DMS53 treated with DMSO at 0.1 percent for 48 hours (cell line): Measurements from ENCODE around the gene LRRFIP2.

Source experiments
- DNase-seq: peaks from one replicate; lab custom pipeline; 2025; ENCODE audit not compliant: unreplicated experiment; lab: John Stamatoyannopoulos, UW

Gene LRRFIP2

DNA sequence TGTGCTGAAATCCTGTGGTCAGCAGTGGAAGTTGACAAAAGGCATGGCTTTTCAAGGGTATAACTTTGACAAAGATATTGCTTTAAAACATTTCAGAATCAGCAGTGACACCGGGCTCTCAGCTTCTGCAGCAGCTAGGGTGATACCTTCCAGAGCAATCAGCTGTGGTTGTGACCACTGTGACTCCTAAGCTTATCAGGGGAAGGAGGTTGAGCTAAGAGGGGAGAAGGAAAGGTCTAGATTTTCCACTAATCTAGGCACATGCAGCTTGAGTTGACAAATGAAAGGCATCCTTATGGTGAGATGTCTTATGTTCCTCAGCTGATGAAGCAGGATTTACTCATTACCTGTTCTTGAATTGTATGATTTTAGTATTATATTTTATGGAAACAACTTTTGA is 16.3 kb upstream of the LRRFIP2 start:
- DNase-seq, result no peak

DNA sequence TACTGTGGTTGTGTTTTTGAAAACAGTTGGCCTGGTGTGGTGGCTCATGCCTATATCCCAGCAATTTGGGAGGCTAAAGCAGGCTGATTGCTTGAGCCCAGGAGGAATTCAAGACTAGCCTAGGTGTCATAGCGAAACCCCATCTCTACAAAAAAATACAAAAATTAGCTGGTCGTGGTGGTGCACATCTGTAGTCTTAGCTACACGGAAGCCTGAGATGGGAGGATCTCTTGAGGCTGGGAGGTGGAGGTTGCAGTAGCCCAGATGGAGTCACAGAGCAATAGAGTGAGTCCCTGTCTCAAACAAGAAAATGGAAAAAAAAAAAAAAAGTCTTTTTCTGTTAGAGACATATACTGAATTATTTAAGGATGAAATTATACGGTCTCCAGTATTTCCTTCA is 14.7 kb upstream of the LRRFIP2 start:
- no peak for DNase-seq

DNA sequence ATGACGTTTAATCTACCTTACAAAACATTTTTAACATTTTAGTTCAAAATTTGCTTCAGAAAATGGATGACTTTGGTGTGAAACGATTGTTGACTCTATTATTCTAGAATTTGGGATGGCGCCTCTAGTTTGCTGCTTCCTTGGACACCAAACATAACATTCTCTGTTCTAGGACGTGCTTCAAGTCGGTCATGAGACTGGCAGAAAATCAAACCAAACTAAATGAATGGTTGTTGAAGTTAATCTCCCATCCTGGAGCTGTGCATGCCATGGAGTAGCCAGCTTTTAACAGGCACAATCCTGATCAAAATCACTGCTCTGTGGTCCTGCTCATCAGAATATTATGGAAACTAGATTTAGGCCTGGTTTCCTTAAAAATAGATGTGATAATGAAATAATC is 9.6 kb upstream of the LRRFIP2 start:
- no peak for DNase-seq

DNA sequence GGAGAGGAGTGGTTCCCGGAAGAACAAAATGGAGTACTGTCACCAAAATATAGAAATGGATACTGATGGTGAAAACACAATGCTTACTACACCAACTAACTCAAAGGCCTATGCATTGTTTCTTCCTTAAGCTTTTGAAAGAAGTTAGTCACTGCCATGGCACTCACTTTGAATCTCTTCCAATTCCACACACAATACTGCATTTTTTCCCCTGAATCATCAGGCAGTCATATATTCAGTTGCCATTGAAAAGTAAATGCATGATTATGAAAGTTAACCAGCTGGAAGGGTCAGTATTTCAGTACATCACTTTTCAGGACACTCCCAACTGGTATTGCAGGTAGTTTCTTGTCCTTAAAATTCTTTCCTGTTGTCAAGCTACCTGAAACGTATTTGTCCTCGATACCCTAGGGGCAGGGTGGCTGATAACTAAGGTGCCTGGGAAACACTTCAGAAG is 9.0 kb upstream of the LRRFIP2 start:
- no peak for DNase-seq

DNA sequence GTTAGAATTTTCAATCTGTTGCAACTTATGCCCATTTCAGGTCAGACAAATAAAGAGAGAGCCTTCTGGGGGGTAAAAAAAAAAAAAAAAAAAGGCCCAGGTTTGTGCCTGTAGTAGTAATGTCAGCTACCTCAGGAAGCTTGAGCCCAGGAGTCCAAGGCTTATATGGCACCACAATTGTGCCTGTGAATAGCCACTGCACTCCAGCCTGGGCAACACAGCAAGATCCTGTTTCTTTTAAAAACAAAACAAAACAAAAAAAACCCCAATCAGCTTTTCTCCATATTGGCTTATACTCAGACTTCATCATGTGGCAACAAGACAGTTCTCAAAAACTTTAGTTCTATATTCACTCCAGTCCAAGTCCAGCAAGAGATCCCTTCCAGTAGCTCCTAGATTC is 8.4 kb upstream of the LRRFIP2 start:
- DNase-seq, result no peak

DNA sequence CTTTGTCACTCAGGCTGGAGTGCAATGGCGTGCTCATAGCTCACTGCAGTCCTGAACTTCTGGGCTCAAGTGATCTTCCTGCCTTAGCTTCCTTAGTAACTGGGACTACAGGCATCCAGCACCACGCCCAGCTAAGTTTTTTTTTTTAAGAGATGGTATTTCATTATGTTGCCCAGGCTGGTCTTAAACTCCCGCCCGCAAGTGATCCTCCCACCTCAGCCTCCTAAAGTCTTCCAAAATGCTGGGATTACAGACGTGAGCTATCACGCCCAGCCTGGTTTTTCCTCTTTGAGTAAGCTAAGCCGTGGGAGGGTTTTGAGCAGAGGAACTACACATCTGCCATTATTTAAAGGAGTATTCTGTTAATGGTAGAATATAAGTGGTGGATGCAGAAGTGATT is 7.4 kb upstream of the LRRFIP2 start:
- DNase-seq, result no peak

DNA sequence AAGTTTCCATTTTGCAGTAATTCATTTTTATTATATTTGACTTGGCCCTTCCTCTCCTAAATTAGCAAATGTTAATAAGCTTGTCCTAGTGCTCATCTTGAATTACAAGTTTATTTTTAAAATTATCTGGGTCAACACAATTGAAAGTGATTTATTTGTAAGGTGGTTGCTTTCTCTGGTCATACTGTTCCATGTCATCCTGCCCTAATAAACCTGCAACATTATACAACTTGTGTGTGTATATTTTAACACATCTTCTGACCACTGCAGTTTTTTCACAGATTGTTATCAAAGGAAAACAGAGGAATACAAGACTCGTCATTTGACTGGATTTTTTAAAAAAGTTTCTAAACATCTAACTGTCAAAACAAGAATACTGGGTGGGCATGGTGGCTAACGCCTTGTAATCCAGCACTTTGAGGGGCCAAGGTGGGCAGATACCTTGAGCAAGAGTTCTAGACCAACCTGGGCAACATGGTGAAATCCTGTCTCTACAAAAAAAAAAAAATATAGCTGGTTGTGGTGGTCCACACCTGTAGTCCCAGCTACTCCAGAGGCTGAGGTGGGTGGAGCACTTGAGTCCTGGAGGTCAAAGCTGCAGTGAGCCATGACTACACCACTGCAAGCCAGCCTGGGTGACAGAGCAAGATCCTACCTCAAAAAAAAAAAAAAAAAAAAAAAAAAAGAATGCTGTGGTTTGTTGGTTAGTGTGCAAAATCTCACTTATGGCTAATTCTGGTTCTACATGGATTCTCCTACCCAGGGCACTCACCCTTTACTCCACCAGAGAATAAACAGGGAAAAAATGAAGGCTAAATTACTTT is 5.0 kb upstream of the LRRFIP2 start:
- no peak for DNase-seq

DNA sequence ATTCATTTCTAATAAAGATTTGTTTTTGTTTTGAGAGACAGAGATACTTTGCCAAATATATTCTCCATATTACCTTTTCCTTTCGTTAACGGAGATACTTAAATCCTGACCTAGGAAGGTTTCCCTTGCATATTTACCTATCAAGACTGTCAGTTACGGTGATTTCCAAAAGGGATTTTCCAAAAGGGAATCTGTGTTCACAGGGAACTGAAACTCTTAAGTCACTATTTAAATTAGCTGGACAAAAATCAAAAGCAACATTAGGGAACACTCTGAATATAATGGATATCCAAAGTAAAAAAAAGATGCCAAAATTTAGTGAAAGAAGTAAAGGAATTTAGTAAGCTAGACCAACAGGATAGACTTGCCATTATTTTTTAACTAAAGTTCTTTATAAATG is 576 bp downstream of the LRRFIP2 start:
- no peak for DNase-seq

DNA sequence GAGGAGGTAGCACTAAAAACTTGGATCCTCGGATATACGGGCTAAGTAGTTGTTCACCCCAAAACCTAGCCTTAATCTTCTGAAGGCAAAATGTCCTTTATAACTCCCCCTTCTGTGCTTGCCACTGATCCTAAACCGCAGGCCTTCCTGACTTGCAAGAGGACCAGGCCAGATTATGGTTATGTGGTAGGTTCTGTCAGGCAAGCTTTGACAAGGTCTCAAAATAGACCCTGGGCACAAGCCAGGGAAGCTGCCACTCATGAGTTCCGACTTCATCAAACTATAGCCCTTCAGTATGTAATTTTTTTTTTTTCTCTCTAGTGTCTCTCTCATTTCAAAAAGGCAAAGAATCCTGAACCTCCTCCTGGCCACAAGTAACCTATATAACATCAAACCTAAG is 3.2 kb downstream of the LRRFIP2 start:
- DNase-seq, result no peak

DNA sequence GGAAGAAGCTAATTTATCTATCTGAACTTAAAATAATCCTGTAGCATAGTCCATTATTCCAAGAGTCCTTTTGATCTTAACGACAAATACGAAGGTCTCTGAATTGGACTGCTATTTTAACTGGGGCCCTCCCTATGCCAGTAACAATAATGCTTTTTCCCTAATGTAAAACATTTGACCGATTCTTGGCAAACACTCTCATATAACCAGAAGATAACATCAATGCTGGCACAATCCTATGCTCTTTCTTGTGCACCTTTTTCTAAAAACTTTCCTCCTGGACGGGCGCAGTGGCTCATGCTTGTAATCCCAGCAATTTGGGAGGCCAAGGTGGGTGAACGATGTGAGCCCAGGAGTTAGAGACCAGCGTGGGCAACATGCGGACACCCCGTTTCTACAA is 3.9 kb downstream of the LRRFIP2 start:
- DNase-seq, result no peak

DNA sequence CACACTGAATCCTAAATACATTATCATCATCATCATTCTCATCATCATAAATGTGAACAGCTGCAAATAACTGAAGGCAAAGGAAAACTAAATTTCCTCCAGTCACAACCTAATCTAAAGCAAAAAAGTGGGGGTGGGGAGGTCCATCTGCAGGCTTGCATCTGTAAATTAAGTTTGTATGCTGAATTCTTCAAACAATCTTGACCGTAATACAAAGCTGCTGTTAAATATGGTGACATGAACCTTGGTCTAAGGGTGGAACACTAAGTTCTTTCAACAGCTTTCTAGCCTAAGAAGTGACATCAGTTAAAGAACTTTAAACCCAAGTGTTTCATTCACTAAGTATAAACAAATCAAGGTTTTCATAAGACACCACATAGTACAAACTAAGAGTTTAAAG is 4.3 kb downstream of the LRRFIP2 start:
- no peak for DNase-seq

DNA sequence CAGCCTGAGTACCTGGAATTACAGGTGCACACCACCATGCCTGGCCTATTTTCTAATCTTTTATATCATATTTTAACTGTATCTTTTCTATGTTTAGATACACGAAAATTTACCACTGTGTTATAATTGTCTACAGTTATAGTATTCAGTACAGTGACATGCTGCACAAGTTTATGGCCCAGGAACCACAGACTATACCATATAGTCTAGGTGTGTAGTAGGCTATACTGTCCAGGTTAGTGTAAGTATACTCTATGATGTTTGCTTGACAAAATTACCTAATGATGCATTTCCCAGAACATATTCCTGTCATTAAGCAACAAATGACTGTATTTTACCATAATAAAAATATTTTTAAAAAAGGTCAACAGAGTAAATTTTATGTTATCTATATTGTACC is 5.5 kb downstream of the LRRFIP2 start:
- no peak for DNase-seq

DNA sequence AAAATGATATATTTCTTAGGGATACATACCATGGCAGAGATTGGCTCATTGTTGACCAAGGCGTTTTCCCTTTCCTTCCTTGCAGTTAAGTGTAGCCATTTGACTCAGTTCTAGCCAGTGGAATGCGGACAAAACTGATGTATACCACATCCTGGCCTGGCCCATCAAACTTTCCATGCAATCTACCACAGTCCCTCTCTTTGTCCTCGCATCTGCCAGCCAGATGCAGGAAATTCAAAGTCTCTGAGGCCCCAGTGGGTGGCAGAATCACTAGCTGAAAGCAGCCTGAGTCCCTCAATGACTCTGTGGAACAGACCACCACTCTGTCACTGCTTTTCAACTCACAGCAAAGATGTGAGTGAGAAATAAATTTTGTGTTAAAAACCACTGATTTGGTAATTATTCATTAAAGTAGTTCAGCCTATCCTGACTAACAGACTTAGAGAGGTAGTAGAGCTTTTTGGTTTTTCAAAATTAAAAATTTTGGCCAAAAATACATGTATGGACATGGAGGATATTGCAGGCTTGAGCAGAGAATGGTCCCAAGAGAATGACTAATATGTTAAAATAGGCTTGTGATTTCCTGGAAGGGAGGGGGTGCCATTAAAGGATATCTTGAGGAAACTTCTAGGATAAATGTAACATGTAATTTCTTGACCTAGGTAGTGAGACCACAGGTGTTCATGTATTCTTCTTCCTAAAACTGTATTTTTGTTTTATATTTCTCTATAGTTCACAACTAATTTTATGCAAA is 10.9 kb downstream of the LRRFIP2 start:
- DNase-seq, result no peak

DNA sequence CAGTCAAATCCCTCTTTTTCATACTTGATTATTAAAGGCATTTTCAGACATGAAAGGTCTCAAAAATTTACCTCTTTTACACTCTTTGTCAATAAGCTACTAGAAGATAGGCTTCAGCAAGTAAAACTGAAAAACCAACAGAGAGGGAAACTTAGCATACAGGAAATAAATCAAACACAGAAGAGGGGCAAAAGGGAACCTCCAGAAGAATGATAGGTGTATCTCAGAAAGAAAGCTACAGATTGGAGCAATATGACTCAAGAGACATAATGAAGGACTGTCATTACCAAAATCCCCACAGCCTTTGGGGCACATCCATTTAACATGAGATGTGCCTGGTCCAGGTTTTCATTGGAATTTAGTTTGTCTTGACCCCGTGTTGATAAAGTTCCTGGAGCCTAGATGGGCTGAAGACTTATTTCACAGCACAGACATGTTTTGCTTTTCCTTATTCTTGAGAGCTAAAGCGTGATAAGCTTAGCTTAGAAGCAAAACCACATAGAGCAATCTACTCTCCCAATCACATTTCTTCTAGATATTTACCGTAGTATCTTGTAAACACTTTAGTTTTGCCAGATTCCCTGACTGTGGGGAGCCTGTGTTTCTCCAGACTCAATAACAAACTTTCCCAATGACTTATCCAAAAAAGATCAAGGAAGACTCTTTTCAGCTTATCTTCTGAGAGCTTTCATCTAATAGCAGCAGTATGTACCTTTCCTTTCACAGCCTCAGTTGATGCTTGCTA is 11.7 kb downstream of the LRRFIP2 start:
- DNase-seq, result no peak

DNA sequence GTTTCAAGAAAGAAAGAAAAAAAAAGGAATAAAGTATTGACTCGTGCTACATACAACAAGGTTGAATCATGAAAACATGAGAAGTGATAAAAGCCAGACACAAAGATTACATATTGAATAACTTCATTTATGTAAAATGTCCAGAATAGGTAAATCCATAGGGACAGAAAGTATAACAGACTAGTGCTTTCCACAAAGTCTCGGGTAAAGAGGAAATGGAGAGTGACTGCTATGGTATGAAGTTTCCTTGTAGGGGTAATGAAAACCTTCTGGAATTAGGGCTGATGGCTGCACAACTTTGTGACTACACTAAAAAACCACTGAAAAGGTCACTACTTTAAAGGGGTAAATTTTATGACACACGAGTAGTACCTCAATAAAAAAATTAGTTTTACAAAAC is 13.0 kb downstream of the LRRFIP2 start:
- no peak for DNase-seq

DNA sequence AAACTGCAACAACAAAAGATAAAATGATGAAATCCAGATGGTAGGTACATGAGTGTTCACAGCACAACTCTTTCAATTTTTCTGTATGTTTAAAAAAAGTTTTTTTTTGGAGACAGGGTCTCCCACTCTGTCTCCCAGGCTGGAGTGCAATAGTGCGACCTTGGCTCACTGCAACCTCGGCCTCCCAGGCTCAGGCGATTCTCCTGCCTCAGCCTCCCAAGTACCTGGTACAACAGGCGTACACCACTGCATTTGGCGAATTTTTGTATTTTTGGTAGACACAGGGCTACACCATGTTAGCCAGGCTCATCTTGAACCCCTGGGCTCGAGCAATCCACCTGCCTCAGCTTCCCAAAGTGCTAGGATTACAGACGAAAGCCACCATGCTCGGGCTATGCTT is 18.6 kb downstream of the LRRFIP2 start:
- no peak for DNase-seq

DNA sequence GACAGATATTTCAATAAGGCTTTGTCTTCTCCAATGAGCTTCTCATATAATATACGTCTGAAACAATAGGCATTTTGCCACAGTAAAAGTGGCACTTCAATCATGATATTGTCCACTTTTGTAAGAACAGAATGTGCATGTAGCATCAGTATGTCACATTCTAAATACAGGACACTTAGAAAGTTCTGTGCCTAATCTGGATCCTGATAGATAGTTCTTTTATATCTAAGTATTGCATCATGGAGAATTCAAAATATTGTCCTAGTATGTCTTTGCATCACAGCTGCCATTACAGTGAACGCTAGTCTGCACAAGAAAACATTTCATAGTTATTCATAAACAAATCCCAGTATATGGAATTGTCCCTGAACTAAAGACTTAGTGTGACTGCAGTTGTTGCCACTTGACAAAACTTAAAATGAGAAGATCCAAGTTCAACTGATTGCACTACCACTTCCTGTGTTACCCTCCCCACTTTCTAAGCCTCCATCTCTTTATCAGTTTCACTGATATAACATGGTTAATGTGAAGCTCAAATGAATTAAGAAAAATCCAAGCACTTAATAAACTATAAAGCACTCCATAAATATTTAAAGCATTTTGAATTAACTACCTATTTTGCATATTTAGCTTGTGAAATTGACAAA is 19.6 kb downstream of the LRRFIP2 start:
- no peak for DNase-seq

DNA sequence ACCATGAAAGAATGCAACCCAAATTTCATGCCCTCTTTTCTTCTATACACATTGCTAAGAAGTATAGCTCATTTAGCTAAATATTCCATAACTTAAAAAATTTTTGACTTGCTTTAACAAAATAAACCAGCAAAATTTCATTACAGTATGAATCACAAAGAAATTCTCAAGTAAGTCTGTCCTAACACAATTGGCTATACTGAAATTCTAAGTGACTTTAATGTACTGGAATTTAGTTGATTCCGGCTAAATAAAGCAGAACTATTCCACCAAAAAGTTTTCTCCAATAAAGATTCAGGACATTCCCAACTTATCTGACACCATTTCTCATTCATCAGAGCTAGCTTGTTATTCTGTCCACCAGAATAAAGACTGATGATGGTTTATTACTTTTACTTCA is 23.8 kb downstream of the LRRFIP2 start:
- no peak for DNase-seq

DNA sequence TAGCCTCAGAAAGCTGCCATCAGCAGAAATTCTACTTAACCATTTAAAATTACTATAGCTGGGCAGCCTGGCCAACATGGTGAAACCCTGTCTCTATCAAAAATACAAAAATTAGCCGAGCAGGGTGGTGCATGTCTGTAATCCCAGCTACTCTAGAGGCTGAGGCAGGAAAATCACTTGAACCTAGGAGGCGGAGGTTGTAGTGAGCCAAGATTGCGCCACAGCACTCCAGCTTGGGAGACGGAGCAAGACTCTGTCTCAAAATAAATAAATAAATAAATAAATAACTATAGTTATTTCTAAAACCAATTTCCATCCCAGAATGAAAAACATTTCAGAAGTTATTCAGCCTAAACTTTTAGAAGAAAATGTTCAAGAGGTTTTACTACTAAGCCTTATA is 25.1 kb downstream of the LRRFIP2 start:
- no peak for DNase-seq

DNA sequence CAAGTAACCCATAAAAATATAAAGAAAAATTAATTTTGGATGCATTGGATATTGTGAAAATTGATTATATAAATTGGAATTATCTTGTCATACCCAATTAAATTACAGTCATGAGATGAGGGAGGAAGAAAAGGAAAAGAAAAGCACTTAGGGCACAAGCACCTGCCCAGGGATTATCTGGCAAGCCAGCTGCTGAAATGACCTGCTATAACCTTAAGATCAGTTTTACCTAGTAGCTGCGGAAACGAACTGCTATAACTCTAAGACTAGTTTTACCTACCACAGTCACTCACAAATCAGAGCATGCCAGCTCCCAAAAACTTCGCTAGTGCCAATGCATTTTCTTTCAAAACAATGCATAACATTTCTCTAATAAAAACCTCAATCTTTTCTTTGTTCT is 26.2 kb downstream of the LRRFIP2 start:
- DNase-seq, result no peak

DNA sequence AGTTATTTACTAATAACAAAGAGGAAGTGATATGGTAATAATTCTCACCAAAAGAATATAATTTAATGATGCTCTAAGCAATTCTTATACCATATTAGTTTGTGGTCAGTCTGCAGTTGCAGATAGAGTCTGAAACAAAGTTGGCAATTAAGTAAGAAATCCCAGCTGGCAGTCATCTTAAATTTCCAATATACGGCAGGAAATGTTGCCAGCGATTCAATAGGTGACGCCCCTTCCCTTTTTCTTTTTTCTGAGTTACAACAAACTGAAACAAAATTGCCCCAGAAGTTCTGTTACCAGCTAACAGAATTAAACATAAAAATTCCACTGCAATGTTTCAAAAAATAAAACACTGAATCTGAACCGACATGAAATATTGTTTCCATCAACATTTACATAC is 26.7 kb downstream of the LRRFIP2 start:
- DNase-seq, result no peak
